A204.1 (cell line): Measurements from ENCODE around the gene ENPP4.
"Not testable (repeated sequence)": the region's sequence is repeated elsewhere in the genome, so short reads cannot be mapped to it uniquely, and the experiment has no call there.

ENCODE experiments used
- FAIRE-seq: peaks from 2 replicates; lab custom pipeline; 2012; peaks lifted over from hg19 to GRCh38; lab: Jason Lieb, UNC

ENPP4 gene, protein sequence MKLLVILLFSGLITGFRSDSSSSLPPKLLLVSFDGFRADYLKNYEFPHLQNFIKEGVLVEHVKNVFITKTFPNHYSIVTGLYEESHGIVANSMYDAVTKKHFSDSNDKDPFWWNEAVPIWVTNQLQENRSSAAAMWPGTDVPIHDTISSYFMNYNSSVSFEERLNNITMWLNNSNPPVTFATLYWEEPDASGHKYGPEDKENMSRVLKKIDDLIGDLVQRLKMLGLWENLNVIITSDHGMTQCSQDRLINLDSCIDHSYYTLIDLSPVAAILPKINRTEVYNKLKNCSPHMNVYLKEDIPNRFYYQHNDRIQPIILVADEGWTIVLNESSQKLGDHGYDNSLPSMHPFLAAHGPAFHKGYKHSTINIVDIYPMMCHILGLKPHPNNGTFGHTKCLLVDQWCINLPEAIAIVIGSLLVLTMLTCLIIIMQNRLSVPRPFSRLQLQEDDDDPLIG

DNA sequence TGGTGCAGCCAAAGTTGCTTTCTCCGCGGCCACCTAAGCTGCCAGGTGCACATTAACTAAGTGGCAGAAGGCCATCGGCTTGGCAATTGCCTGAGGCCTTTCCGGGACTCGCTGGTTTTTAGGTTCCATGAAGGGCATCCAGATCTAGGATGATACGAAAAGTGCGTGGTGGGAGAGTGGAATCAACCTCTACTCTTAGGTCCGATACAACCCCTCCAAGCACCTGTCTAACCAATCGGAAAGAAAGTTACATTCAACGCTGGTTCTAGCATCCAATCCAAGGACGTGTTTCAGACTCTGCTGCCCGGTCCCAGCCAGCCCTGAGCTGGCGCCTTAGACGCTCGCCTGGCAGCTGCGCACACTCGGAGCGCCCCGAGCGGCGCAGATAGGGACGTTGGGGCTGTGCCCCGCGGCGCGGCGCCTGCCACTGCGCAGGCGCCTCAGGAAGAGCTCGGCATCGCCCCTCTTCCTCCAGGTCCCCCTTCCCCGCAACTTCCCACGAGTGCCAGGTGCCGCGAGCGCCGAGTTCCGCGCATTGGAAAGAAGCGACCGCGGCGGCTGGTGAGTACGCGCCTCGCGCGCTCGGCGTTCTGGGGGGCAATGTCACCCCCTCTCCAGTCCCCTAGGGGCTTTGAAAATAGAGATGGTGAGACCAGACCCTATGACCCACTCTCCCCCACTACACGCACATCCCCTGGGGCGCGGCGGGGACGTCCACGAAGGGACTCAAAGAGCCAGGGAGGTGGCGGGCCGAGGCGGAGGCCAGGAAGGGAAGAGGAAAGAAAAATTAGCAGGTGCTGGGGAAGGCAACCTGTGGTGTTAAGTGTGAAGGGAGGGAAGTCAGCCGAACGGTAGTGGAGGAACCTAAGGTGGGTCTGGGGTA lies at the start of gene ENPP4:
Gene ENPP4 (plus strand): TSS at position 361 of the 883 bp plus-strand sequence. CDS start 9,595 bp downstream, outside the sequence.
- no peak for FAIRE-seq

DNA sequence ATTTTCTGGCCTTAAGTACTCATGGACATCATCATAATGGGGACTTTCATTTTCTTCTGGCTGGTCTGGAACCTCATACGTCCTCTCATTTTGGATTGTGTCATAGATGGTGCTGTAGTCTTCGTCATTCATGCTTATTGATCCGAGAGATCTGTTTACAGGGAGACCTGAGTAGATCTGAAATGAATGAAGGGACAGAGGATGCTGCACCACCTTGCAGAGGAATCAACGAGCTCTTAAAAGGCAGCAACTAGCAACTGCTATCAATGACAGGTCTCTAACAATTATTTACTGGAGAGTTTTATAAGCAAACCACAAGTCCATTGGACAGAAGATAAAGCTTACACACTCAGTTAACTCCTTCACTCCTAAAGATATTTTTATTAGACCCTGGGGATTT lies 49.7 kb upstream of the ENPP4 start:
- FAIRE-seq: no peak

DNA sequence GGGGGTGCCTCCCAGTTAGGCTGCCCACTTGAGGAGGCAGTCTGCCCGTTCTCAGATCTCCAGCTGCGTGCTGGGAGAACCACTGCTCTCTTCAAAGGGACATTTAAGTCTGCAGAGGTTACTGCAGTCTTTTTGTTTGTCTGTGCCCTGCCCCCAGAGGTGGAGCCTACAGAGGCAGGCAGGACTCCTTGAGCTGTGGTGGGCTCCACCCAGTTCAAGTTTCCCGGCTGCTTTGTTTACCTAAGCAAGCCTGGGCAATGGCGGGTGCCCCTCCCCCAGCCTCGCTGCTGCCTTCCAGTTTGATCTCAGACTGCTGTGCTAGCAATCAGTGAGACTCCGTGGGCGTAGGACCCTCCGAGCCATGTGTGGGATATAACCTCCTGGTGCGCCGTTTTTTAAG lies 44.1 kb upstream of the ENPP4 start:
- FAIRE-seq: not testable (repeated sequence)

DNA sequence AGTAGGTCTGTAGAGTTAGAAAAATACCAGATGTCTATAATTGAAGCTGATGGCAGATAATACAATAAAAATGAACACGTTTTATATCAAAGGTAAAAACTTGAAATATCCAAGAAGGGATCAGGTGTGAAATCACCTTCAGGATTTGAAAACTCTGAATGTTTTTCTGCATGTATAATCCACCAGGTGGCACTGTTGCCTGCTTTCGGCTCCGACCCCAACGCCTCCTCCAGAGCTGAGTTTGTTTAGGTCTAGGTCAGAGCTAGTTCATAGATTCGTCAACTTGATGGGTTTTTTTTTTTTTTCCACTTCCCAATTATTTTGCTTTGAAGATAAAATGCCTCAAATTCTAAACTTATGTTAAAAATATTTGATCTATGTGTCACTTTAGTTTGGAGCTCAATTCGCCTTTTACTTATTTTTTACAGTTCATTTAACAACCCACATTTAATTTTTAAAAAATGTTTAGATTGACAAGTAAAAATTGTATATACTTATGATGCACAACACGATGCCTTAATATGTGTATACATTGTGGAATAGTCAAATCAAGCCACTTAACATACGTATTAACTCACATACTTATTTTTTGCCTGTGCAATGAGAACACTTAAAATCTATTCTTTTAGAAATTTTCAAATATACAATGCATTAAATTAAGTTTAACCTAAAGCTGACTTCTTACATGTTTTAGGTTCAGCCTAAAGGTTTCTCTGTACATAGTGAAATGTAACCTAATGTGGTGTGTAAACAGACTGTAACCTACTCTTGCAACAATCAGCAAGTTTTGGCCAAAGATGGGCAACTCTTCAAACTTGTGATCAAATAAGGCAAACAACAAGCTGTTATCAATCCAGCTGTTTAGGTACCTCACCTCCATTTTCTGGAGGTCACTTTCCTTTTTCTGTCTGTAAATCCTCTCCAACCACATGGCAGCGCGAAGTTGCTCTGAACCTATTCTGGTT lies 39.4 kb upstream of the ENPP4 start:
- FAIRE-seq: peak; percentile 86

DNA sequence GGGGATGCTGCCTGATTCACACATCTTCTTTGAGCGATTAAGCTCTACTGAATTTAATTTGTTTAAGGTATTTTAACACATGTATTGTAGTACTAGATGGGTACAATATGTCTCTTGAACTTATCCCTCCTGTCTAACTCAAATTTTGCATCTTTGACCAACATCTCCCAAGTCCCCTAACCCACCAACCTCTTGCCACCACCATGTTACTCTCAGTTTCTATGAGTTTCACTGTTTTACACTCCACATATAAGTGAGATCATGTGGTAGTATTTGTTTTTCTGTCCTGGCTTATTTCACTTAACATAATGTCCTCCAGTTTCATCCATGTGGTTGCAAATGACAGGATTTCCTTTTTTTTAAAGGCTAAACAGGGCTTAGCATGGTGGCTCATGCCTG lies 38.7 kb upstream of the ENPP4 start:
- FAIRE-seq: no peak

DNA sequence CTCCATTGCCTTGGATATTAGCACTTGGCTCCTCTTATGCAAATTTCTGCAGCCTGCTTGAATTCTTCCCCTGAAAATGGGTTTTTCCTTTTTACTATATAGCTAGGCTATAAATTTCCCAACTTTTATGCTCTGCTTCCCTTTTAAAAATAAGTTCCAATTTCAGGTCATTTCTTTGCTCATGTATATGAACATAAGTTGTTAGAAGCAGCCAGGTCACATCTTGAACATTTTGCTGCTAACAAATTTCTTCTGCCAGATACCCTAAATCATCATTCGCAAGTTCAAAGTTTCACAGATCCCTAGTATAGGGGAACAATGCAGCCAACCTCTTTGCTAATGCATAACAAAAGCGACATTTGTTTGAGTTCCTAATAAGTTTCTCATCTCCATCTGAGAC lies 34.5 kb upstream of the ENPP4 start:
- no peak for FAIRE-seq

DNA sequence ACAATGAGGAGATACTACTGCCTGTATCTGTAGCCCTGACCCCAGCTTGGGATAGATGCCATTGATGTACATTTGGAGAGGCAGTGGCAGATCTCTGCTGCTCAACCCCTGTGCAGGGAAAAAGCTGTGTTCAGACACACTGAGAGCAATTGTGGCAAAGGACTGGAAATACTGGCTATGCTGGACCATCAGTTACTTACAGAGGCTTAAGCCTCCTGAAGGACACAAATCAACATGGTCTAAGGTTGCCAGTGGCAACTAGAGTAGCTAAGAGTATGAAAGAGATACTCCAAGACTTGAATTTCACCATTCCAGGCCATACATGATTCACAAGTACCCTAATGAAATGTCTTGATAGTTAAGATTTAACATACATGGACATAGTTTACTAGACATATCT lies 32.4 kb upstream of the ENPP4 start:
- no peak for FAIRE-seq

DNA sequence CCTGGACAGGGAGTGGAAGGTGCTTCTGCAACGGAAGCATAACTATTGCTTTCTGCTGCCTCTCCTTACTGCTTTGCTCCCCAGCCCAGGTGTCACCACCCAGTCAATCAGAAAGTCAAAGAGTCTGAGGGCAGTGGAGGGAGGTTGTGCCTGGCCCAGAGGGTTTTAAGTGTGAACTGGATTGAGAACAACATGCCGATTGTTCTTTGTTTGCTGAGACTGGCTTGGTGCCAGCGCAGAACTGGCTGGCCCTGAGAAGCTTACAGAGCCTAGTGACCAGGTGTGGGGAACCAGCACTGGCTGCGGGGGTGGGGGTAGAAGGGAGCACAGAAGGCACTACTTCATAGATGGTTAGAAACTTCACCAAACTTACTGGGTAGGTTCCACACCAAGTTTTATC lies 31.1 kb upstream of the ENPP4 start:
- FAIRE-seq: no peak

DNA sequence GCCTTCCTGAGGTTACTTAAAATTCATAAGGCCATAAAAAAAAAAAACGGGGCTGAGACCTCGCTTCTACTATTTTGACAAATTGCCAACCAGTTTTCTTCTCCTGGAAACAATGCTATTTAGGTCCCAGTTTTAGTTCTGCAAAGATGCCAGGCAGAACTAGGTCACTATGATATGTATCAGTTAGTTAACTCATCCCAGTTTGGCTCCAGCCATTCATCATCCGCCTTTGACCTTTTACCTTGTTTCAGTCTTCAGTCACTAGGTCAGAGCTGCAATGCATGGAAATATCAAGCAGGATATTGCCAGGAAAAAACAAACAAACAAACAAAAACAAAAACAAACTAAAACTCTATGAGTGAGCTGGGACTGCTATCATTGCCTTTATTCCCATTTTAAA lies 29.8 kb upstream of the ENPP4 start:
- FAIRE-seq: no peak

DNA sequence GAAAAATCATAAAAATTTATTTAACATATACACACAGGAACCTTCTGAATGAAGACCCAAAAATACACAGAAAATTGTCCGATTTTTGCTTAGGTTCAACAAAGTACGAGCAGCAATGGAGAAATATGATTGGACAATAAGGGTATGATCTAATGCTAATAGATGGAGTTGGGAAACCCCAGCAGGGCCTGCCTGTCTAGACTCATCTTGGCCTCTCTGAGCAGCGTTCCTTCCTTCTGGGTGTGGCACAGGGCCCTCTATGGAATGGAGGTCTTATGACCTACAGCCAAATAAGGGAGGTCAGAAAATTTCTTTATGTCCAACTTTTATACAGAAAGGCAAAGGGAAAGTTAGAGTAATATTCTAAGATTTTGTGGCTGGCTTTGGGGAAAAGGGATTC lies 27.7 kb upstream of the ENPP4 start:
- no peak for FAIRE-seq

DNA sequence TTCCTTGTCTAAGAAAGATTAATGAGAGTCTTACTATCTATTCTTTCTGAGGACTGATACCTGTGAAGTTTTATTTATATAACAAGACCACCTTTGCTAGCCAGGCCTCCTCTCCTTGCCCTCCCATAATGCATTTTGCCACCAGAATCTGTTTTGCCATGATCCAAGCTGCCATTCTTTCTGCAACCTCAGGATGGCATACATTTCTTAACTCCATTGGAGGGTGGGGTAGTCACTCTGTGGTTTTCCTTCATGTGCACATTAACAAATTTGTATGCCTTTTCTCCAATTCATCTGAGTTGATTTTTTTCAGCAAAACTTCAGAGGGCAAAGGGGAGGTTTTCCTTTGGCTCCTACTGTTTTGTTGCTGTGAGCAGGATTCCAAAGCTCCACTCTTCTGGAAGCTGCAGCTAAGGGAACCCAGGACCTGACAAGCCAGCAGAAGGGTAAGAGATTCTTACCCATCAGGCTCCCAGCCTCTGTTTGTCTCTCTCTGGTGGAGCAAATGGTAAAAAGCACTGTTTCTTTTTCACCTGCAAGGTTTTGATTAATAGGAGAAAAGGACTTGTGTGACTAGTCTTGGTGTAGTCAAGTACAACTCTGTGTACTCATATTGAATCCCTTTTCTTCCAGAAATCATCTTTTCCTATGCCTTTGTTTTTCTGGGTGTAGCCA lies 26.2 kb upstream of the ENPP4 start:
- no peak for FAIRE-seq

DNA sequence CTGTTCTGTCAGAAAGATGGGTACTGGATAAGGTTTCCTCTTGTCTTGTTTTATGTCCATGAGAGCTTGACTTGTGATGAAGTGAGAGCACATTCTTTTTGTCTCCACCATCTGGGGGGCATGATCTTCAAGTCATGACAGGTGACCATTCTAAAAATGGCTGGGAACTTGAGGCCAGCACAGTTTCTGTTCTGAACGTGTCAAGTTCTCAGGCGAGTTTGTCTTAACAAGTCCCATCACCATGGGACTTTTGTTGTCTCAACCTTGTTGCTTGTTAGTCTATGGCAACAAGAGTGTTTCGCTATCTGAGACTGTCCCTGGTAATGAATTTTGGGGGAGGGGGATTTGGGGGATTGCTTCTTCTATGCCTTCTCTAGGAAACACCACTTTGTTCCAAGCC lies 25.6 kb upstream of the ENPP4 start:
- no peak for FAIRE-seq

DNA sequence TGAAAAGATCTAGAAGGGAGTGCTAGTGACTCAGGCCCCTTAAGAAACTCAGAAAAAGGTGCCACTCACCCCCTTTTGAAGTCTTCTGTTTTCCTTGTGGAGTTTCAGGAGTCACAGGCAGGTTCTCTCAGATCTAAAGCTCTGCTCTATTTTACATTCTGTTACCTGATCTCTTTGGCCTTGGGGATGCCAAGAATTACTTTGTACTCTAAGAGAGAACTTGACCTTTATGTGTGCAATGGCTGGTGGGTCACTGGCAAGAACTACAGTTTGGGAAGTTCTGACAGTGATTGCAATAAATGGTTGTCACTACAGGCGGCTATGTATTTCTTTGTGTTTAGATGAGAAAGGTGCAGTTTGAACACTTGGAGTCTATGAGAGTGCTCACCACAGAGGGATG lies 24.2 kb upstream of the ENPP4 start:
- no peak for FAIRE-seq

DNA sequence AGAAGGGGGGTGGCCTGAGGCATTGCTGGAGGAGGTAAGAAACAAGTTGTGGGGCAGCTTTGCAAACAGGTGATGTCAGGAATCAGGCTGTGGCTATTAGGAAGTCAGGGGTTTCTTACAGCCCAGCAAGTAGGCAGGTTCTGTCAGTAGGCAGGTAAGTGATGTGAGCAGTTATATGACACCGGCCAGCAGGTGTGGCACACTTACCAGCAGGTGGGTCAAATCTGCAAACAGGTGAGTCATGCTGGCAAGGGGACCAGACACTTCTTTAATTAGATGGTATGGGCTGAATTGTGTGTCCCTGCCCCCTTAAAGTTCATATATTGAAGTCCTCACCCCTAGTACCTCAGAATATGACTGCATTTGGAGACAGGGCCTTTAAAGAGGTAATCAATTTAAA lies 16.4 kb upstream of the ENPP4 start:
- no peak for FAIRE-seq

DNA sequence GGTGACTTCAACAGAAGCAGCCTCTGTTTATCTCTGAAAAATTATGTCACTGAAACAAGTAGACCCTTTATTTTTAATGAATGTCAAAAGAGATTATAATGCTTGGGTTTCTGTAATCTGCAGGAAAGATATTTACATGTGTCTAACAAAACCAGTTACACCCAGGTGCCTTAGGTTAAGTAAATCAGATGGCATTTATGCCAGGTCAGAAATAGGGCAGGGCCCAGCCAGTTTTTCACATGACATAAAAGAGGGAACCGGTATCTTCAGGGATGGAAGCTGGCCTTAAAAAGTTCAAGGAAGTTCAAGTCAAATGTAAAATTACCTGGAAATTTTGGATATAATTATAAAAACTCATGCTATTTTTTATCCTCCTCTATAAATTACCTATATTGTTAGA lies 14.2 kb upstream of the ENPP4 start:
- FAIRE-seq: no peak

DNA sequence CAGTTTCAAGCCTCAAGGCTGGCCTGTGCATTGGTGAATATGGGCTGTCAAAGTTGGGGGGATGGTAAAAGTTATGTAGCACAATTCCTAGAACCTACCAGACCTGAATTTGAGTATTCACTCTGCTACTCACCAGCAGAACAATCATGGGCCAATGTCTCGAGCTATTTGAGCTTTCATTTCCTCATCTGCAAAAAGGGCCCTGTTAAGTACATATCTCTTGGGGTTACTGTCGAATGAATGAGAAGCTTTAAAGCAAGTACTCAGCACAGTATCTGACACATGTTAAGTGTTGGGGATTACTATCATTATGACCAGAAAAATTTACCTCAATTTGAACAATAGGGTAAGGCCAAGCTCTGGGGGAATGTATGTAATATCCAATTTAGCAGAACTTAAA lies 13.5 kb upstream of the ENPP4 start:
- FAIRE-seq: no peak

DNA sequence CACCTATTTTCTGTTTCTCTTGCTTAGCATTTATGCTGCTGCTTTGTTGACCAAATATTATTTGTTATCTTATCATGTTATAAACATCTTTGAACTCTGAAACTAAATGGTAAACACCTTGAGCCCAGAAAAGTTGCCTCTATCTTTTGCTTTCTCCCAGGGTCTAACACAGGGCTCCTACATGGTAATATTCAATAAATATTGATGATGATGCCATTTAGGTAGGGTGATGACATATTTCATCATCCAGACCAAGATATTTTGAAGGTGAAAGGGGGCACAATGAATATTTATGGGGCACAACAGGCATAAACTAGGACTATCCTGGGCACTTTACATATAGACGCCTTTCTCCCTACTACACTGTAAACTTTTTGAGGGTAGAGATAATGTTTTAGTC lies 11.6 kb upstream of the ENPP4 start:
- FAIRE-seq: no peak

DNA sequence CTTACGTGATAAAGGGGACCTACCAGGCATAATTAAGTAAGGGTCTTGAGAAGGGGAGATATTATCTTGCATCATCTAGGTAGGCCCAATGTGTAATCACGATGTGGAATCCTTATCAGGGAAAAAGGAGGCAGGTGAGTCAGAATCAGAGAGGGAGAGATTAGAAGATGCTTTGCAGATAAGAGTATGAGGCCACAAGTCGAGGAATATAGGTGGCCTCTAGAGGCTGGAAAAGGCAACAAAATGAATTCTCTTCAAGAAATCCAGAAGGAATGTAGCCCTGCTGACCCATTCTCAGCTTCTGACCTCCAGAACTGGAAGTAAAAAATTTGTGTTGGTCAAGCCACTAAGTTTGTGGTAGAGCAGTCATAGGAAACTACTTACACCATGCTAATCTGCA lies 11.0 kb upstream of the ENPP4 start:
- FAIRE-seq: no peak

DNA sequence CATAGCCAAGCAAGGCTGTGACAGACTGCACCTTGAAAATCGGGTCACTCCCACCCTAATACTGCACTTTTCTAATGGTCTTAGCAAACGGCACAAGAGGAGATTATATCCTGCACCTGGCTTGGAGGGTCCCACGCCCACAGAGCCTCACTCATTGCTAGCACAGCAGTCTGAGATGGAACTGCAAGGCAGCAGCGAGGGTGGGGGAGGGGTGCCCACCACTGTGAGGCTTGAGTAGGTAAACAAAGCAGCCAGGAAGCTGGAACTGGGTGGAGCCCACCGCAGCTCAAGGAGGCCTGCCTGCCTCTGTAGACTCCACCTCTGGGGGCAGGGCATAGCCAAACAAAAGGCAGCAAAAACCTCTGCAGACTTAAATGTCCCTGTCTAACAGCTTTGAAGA lies 10.1 kb upstream of the ENPP4 start:
- not testable (repeated sequence) for FAIRE-seq

DNA sequence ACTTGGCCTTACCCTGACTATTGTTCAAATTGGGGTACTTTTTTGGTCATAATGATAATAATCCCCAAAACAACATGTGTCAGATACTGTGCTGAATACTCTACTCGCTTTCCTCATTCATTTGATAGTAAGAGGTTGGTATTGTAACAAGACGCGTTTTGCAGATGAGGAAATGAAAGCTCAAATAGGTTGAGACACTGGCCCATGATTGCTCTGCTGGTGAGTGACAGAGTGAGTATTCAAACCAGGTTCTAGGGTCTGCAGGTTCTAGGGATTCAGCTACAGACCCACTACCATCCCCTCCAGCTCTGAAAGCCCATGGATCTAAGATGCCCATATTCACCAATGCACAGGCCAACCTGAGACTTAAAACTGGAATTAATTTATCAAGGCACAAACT lies 1.3 kb upstream of the ENPP4 start:
- FAIRE-seq: no peak

DNA sequence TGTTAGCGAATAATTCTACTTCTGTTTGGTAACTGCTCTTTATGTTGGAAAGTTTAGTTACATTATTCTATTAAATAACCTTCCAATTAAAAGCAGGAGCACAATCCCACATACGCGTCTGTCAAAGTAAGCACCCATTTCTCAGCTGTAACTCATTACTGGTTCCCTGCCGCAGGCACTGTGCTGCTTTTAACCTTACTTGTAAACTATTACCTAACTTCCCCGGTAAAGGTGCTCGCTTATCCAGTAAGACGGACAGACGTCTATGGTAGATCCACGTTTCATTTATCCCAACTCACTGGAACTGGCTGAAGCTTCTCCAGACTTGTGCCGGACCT lies 529 bp upstream of the ENPP4 start:
- no peak for FAIRE-seq

DNA sequence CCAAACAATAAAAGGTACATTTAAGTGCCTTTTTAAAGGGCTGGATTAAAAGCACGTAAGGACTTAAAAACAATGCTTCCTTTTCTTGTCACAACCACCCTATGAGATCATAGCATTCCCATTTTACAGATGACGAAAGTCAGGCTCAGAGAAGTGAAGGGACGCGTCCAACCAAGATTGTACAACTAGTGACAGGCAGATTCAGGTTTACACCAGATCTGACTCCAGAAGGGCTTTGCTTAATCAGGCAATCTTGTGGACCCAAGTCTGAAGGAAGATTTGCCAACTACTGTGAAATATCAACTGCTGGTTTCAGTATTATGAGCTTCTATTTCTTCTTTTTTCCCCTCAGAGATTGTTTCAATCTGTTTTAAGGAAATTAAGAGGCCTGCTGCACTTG lies 877 bp downstream of the ENPP4 start:
- FAIRE-seq: no peak
